Spleen (tissue), 11 donors: Measurements from ENCODE around the gene ETV6. TPM values are rescaled to one million over a fixed set of nuclear protein-coding genes. Genes with fewer than 3 reads are reported as not detected.
A peak's percentile ranks its signal among the peaks of the same experiment; 100 is the strongest.

Experiments
- DNase-seq: peaks from one replicate; pipeline ENCODE4 v3.0.0-alpha.2; 2020
- H3K27ac ChIP-seq, 8 donors: fragments of 200-600 bp; sonication (generic) in 7 of 8; 1 replicate in 4 of 8; 2 replicates in 4 of 8; pipeline versions ENCODE4 v1.5.0 to v1.8.0; 2016 to 2021; ENCODE audit warnings: inconsistent platforms in 4 of 8, mild to moderate bottlenecking in 4 of 8, moderate library complexity in 1 of 8
- H3K27me3 ChIP-seq, 7 donors: fragments of 200-600 bp; sonication (generic) in 6 of 7; replicated peaks in 1 of 7; 1 replicate in 4 of 7; 2 replicates in 3 of 7; pipeline versions ENCODE4 v1.5.0 to v1.8.0; 2016 to 2021; ENCODE audit warnings: inconsistent platforms in 3 of 7, mild to moderate bottlenecking in 1 of 7
- H3K36me3 ChIP-seq, 6 donors: fragments of 200-600 bp; sonication (generic) in 5 of 6; 1 replicate in 4 of 6; 2 replicates in 2 of 6; pipeline versions ENCODE4 v1.5.0 to v1.8.0; 2016 to 2021; ENCODE audit warnings: inconsistent platforms in 2 of 6
- H3K4me1 ChIP-seq, 6 donors: fragments of 200-600 bp; sonication (generic) in 5 of 6; 1 replicate in 3 of 6; 2 replicates in 3 of 6; pipeline versions ENCODE4 v1.5.0 to v1.8.0; 2016 to 2021; ENCODE audit warnings: inconsistent platforms in 3 of 6
- H3K4me3 ChIP-seq, 8 donors: fragments of 200-600 bp; sonication (generic) in 7 of 8; 1 replicate in 4 of 8; 2 replicates in 4 of 8; pipeline versions ENCODE4 v1.5.0 to v1.8.0; 2016 to 2021; ENCODE audit warnings: inconsistent platforms in 4 of 8, mild to moderate bottlenecking in 4 of 8, moderate library complexity in 2 of 8
- H3K9me3 ChIP-seq, 8 donors: fragments of 200-600 bp; sonication (generic) in 7 of 8; 1 replicate in 4 of 8; 2 replicates in 4 of 8; pipeline versions ENCODE4 v1.5.0 to v1.8.0; 2016 to 2021; ENCODE audit warnings: inconsistent platforms in 4 of 8
- POLR2A ChIP-seq, 3 donors: fragments of 450-650 bp; IDR thresholded peaks; one replicate each; pipeline ENCODE4 v1.5.1; 2017; ENCODE audit warnings: antibody characterized with exemption in 3 of 3, mild to moderate bottlenecking in 1 of 3
- POLR2AphosphoS5 ChIP-seq, 3 donors: sonication (generic); formaldehyde crosslinking; IDR thresholded peaks; one replicate each; pipeline ENCODE4 v1.5.1; 2017; ENCODE audit warnings: antibody characterized with exemption in 3 of 3
- WGBS, 5 donors: extraction: QIAGEN DNeasy Blood & Tissue Kit in 3 of 5; methylation state at CpG; one replicate each; pipeline versions ENCODE4 v1.1.5 to v1.1.7; 2013 to 2018; 5-methylcytosine and 5-hydroxymethylcytosine counted together
- intact Hi-C: fragments of 100-400 bp; cut with DNase I; formaldehyde crosslinking; loops from one replicate; pipeline ENCODE4 v1.15.0; 2023; ENCODE audit warnings: low total_unique reads
- polyA plus RNA-seq, 3 donors: library from polyadenylated mRNA; stranded (reverse); fragments of 200-250 nt; gene quantifications; one replicate each; pipeline ENCODE4 v1.2.1, GENCODE V29; 2013
- total RNA-seq, 7 donors: library from RNA; depleted of rRNA in 3 of 7; stranded (reverse); fragments of >200 nt in 3 of 7; fragmentation: NEBNext Ultra II Directional in 4 of 7; extraction: Animal tissue kit (Norgen Biotek cat#: 25700) in 4 of 7; gene quantifications; one replicate each; pipeline versions ENCODE4 v1.1.0 to v1.2.1, GENCODE V29; 2016 to 2021
- TF ChIP-seq, protein P1 (sequence below), 11 experiments: fragments of 200-600 bp in 7 of 11; fragments of 450-650 bp in 4 of 11; sonication (generic) in 4 of 11; IDR thresholded peaks in 8 of 11; conservative IDR thresholded peaks in 3 of 11; 1 replicate in 7 of 11; 2 replicates in 4 of 11; pipeline versions ENCODE4 v1.4.0 to v1.8.0; 2016 to 2021; ENCODE audit warnings: antibody characterized with exemption in 11 of 11, inconsistent platforms in 4 of 11, mild to moderate bottlenecking in 1 of 11
- donor health status: healthy with polysubstance abuse.
- donor health status: DM: no; HTN: no; CAD: no; lungs with moderate emphysema.
- donor health status: DM: no; HTN: no; CAD: no.
- donor health status: Bipolar disorder and iron deficiency.
- donor health status: healthy.
- donor health status: DM: no; HTN: no; CAD: no.
- donor health status: DM: yes; HTN: yes; CAD: no.

ETV6 gene
- total and polyA plus RNA-seq, 10 donors, result 7.2 to 116 (median 57.8) TPM

DNA sequence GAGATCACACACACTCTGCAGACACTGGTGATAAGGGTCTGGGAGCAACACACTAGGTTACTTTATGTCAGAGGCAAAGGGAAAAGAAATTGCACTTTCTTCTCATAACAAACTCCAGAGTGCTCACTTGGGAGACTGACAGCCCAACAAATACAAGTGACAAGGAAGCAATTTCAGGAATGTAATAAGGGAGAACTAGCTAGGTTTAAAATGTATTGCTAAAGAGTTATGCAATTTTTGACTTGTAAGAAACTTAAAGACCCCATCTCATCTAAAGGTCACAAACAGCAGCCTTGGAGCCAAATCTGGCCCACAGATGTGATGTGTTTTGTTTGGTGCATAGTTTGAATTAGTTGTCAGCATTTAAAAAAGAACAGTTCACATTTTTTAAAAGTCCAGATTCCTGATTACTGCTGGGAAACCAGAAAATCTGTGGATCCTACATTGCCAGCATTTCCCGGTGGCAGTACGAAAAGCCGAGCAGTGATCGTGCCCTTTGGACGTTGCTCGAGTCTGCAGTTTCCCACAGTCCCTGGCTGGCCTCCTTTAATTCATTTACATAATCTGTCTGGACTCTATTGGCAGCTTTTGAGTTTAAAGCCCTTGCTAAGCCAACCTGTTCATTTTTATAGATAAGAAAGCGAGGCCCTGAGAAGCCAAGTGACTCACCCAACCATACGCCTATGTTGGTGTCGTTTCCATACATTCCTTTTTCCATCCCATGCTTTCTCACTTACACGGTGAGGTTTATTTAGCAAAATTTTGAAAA, 42.0 kb upstream of the ETV6 start:
- H3K4me1 ChIP-seq, result no peaks in the 10 kb centered on the region
- H3K27me3 ChIP-seq, result no peaks in the 10 kb centered on the region
- no peak overlapping the region for H3K4me3 ChIP-seq
- intact Hi-C loops, result no loop called here
- TF ChIP-seq POLR2AphosphoS5 (IDR thresholded peaks at IDR 0.05) (no peak), POLR2A (IDR thresholded peaks at IDR 0.05) (no peak)
- TF ChIP-seq, protein P1, sequence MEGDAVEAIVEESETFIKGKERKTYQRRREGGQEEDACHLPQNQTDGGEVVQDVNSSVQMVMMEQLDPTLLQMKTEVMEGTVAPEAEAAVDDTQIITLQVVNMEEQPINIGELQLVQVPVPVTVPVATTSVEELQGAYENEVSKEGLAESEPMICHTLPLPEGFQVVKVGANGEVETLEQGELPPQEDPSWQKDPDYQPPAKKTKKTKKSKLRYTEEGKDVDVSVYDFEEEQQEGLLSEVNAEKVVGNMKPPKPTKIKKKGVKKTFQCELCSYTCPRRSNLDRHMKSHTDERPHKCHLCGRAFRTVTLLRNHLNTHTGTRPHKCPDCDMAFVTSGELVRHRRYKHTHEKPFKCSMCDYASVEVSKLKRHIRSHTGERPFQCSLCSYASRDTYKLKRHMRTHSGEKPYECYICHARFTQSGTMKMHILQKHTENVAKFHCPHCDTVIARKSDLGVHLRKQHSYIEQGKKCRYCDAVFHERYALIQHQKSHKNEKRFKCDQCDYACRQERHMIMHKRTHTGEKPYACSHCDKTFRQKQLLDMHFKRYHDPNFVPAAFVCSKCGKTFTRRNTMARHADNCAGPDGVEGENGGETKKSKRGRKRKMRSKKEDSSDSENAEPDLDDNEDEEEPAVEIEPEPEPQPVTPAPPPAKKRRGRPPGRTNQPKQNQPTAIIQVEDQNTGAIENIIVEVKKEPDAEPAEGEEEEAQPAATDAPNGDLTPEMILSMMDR (IDR thresholded peaks at IDR 0.05 in 8 of 11, conservative IDR thresholded peaks at IDR 0.05 in 3 of 11), result no peak
- H3K36me3 ChIP-seq, result no peaks in the 10 kb centered on the region
- H3K9me3 ChIP-seq, result no peaks in the 10 kb centered on the region
- no peak for DNase-seq
- peak overlapping the region in 2 of 8 donors; percentile 23 to 31 for H3K27ac ChIP-seq
- WGBS, 5 donors, result 76 to 89% (median 86%) methylated on average over 10 of the region's 10 CpGs

DNA sequence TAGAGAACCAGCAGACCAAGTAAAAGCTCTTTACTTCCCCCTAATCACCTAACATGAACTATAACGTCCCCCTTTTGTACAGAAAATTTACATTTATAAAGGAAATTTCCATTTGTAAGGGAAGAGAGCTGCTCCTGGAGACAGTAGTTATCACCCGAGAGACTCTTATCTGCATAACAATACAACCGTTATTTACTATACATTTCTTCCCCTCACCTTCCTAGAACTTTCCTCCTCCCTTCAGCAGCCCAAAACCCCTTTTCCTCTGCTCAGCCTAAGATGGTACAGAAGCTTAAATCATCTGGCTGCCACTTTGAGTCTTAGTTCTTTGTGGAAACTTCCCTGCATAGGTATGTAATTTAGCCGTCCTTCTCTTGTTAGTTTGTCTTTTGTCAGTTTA, 40.4 kb upstream of the ETV6 start:
- no peaks in the 10 kb centered on the region for H3K4me1 ChIP-seq
- no peaks in the 10 kb centered on the region for H3K36me3 ChIP-seq
- H3K9me3 ChIP-seq, result no peaks in the 10 kb centered on the region
- WGBS, 5 donors, result 81 to 88% (median 85%) methylated on average over 4 of the region's 4 CpGs
- H3K27ac ChIP-seq, result no peak overlapping the region
- no peaks in the 10 kb centered on the region for H3K27me3 ChIP-seq
- H3K4me3 ChIP-seq, result no peak overlapping the region
- no peak for DNase-seq
- intact Hi-C loops, result no loop called here
- no peak for TF ChIP-seq POLR2A (IDR thresholded peaks at IDR 0.05)
- TF ChIP-seq POLR2AphosphoS5 (IDR thresholded peaks at IDR 0.05), result no peak
- TF ChIP-seq, protein P1 (IDR thresholded peaks at IDR 0.05 in 8 of 11, conservative IDR thresholded peaks at IDR 0.05 in 3 of 11), result no peak

DNA sequence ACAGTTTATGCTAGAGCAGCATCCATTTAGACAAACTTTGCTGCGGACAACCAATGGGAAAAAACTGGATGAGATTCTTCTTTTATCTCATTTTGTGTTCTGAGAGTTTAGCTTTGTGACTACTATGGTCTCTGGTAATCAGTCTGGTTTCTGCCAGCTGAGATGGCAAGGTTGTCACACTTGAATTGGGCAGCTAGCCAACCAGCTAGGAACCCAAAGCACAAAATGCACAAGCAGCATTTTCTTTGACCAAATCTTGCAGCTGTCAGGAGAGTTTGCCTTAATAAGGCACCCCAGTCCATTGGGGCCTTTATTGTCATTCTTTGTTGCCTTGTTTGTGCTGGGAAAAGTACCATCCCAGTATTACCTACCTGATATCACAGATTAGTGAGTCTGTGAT, 34.0 kb upstream of the ETV6 start:
- 85 to 100% (median 97%) methylated on average over 1 of the region's 1 CpG for WGBS, 5 donors
- intact Hi-C loops, result no loop called here
- no peak for DNase-seq

DNA sequence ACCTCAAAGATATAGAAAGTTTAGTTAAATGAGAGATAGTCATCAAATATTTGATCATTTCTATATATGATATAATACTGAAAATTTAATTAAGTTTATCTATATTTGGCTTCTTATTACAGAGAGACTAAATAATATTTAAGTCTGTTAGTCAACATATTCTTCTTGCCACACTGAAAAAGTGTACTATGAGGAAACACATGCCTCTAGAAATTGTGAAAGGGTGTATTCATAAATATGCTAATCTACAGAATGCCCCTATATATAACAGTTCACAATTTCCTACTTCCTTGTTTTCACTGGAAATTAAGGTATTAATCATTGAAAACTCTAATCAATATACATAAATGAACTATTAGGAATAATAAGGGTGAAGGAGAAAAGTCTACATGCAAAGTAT, 31.4 kb upstream of the ETV6 start:
- intact Hi-C loops, result no loop called here
- no peak for DNase-seq
- no peaks in the 10 kb centered on the region for H3K27me3 ChIP-seq
- TF ChIP-seq, protein P1 (IDR thresholded peaks at IDR 0.05 in 8 of 11, conservative IDR thresholded peaks at IDR 0.05 in 3 of 11), result no peak
- no peak for TF ChIP-seq POLR2AphosphoS5 (IDR thresholded peaks at IDR 0.05)
- no peak for TF ChIP-seq POLR2A (IDR thresholded peaks at IDR 0.05)
- no peak overlapping the region for H3K27ac ChIP-seq
- no peak overlapping the region for H3K4me3 ChIP-seq
- H3K4me1 ChIP-seq, result peaks cover 0 to 10% (median 0%) of the 10 kb centered on the region in 6 donors
- H3K36me3 ChIP-seq, result no peaks in the 10 kb centered on the region
- no peaks in the 10 kb centered on the region for H3K9me3 ChIP-seq

More for the DNA sequence above, 34.0 kb upstream of the ETV6 start:
- H3K4me1 ChIP-seq, result no peaks in the 10 kb centered on the region
- H3K36me3 ChIP-seq, result no peaks in the 10 kb centered on the region
- no peaks in the 10 kb centered on the region for H3K9me3 ChIP-seq
- no peaks in the 10 kb centered on the region for H3K27me3 ChIP-seq
- TF ChIP-seq POLR2AphosphoS5 (IDR thresholded peaks at IDR 0.05) (no peak), POLR2A (IDR thresholded peaks at IDR 0.05) (no peak)
- TF ChIP-seq, protein P1 (IDR thresholded peaks at IDR 0.05 in 8 of 11, conservative IDR thresholded peaks at IDR 0.05 in 3 of 11), result no peak
- H3K4me3 ChIP-seq, result no peak overlapping the region
- H3K27ac ChIP-seq, result no peak overlapping the region
